Spleen (tissue), 7 donors: ENCODE measurements around the gene DNAJC15.

Experiments used
- CTCF ChIP-seq, 11 experiments: fragments of 200-600 bp in 7 of 11; fragments of 450-650 bp in 4 of 11; sonication (generic) in 4 of 11; IDR thresholded peaks in 8 of 11; conservative IDR thresholded peaks in 3 of 11; 1 replicate in 7 of 11; 2 replicates in 4 of 11; pipeline versions ENCODE4 v1.4.0 to v1.8.0; 2016 to 2021; ENCODE audit warnings: antibody characterized with exemption in 11 of 11, inconsistent platforms in 4 of 11, mild to moderate bottlenecking in 1 of 11
- POLR2A ChIP-seq, 3 donors: fragments of 450-650 bp; IDR thresholded peaks; one replicate each; pipeline ENCODE4 v1.5.1; 2017; ENCODE audit warnings: antibody characterized with exemption in 3 of 3, mild to moderate bottlenecking in 1 of 3
- POLR2AphosphoS5 ChIP-seq, 3 donors: sonication (generic); formaldehyde crosslinking; IDR thresholded peaks; one replicate each; pipeline ENCODE4 v1.5.1; 2017; ENCODE audit warnings: antibody characterized with exemption in 3 of 3
- donor health status: DM: no; HTN: no; CAD: no; lungs with moderate emphysema.
- donor health status: DM: no; HTN: no; CAD: no.
- donor health status: DM: no; HTN: no; CAD: no.

GRCh38 chr13:43008596-43008995 is 14.8 kb upstream of the DNAJC15 start:
- TF ChIP-seq CTCF (IDR thresholded peaks at IDR 0.05 in 8 of 11, conservative IDR thresholded peaks at IDR 0.05 in 3 of 11) (no peak), POLR2A (IDR thresholded peaks at IDR 0.05) (no peak), POLR2AphosphoS5 (IDR thresholded peaks at IDR 0.05) (no peak)
